ENCODE data around the gene IRF9.
A peak's percentile ranks its signal among the peaks of the same experiment; 100 is the strongest.

IRF9 gene

GRCh38 chr14:24160850-24161804, at the start of gene IRF9:
Gene IRF9, plus strand, starts transcription at chr14:24161265. Its CDS starts 880 bp downstream, at chr14:24162145.
- peak; percentile 96 for DNase-seq (ENCODE audit: low read depth in 2 of 2)
- H3K4me3 ChIP-seq (replicated peaks in 1 of 2; ENCODE audit: low read depth in 2 of 2, low read length in 2 of 2), result peak within 1 kb of the TSS; percentile 58 to 67
- TF ChIP-seq CTCF (IDR thresholded peaks at IDR 0.05; ENCODE audit: low read depth, low read length), result peak; percentile 93

- H3K4me3 ChIP-seq (replicated peaks in 1 of 2; ENCODE audit: low read depth in 2 of 2, low read length in 2 of 2), result peak overlapping the region; percentile 71 to 91
- TF ChIP-seq CTCF (IDR thresholded peaks at IDR 0.05; ENCODE audit: low read depth, low read length), result no peak
- no peak for DNase-seq (ENCODE audit: low read depth in 2 of 2)
Measured at GRCh38 chr14:24113379-24113800, 47.7 kb upstream of the IRF9 start.

GRCh38 chr14:24113801-24114531, 47.1 kb upstream of the IRF9 start:
- TF ChIP-seq CTCF (IDR thresholded peaks at IDR 0.05; ENCODE audit: low read depth, low read length), result no peak
- H3K4me3 ChIP-seq (replicated peaks in 1 of 2; ENCODE audit: low read depth in 2 of 2, low read length in 2 of 2), result peak overlapping the region; percentile 71 to 91
- peak; percentile 84 to 88 for DNase-seq (ENCODE audit: low read depth in 2 of 2)

GRCh38 chr14:24114532-24115421, 46.3 kb upstream of the IRF9 start, which contains the start of the genes DCAF11 and NRL:
Gene DCAF11, plus strand, starts transcription at chr14:24114777. Its CDS starts 818 bp downstream, at chr14:24115595.
Gene NRL, minus strand, starts transcription at chr14:24114949. Its CDS starts 32,101 bp downstream, at chr14:24082848.
- H3K4me3 ChIP-seq (replicated peaks in 1 of 2; ENCODE audit: low read depth in 2 of 2, low read length in 2 of 2), result peak within 1 kb of the TSS; percentile 71 to 91
- DNase-seq (ENCODE audit: low read depth in 2 of 2), result peak; percentile 100
- TF ChIP-seq CTCF (IDR thresholded peaks at IDR 0.05; ENCODE audit: low read depth, low read length), result no peak

- H3K4me3 ChIP-seq (replicated peaks in 1 of 2; ENCODE audit: low read depth in 2 of 2, low read length in 2 of 2), result peak overlapping the region; percentile 71 to 91
- DNase-seq (ENCODE audit: low read depth in 2 of 2), result no peak
- TF ChIP-seq CTCF (IDR thresholded peaks at IDR 0.05; ENCODE audit: low read depth, low read length), result no peak
Measured at GRCh38 chr14:24115422-24116127, 45.5 kb upstream of the IRF9 start.

Measured in cardiac fibroblast (primary cell).